ENCODE results near the gene WDR82.

The WDR82 gene

DNA sequence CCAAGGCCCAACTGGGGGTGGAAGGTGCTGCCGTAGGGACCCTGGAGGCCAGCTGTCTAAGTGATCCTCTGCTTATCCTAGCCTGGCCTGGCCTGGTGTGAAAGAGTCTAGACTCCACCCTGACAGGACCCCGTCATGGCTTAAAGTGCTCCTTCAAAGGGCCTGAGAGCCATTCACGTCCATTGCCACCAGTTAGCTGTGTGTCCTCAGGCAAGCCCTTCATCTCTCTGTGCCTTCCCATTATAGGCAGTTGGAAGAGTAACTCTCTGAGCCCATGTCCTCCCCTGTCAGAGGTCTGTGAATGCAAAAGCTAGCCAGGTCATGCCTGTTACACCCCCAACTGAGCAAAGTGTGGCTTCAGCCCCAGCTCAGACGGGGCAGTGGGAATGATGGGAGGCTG is 28.5 kb upstream of the WDR82 start:
- FAIRE-seq, result no peak

DNA sequence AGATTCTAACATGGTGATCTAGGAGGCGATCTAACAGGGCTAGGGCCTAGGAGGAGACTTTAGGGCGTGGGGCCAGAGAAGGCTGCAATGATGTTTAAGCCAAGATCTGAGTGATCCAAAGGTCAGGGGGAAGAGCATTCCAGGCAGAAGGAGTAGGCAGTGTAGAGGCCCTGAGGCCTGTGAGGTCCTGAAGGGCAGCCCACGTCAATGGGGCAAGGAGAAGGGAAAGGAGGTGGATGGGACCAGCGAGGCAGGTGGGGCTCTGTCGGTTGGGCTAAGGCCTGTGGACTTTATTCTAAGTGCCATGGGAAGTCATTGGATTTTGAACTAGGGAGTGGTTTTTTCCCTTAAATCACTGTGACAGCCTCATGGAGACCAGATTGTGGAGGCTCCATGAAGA is 27.5 kb upstream of the WDR82 start:
- no peak for FAIRE-seq

GRCh38 chr3:52303811-52304210 is 25.4 kb upstream of the WDR82 start:
- FAIRE-seq, result no peak

DNA sequence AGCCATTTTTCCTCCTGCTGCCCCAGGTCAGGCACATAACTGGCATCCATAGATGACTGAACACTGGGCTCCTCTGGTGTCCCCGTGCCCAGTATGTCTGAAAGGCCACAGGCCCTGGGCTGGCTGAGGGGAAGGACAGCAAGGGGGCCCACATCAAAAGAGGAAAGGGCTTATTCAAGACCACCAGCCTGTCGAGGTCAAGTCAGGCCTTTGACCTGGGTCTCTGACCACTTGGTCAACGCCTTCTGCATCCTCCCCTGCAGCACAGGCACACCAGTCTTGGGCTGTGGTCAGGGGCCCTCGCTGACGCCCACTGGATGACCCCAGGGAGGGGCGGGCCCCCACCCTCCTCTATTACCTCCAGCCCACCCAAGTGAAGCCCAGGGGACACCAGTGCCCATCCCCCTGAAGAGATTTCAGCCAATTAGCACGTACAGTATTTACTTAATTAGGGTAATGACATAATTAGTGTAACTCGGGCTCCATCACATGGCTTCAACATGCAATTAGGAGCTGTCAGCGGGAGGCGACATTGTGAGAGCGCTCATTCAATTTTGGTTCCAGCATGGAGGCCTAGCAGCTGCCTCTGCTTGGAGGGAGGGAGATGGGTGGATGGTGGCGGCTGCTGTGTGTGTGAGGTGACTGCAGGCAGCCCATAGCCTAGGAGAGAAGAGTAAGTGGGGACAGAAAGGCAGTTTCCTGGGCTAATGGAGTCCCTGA is 24.1 kb upstream of the WDR82 start:
- FAIRE-seq, result no peak

DNA sequence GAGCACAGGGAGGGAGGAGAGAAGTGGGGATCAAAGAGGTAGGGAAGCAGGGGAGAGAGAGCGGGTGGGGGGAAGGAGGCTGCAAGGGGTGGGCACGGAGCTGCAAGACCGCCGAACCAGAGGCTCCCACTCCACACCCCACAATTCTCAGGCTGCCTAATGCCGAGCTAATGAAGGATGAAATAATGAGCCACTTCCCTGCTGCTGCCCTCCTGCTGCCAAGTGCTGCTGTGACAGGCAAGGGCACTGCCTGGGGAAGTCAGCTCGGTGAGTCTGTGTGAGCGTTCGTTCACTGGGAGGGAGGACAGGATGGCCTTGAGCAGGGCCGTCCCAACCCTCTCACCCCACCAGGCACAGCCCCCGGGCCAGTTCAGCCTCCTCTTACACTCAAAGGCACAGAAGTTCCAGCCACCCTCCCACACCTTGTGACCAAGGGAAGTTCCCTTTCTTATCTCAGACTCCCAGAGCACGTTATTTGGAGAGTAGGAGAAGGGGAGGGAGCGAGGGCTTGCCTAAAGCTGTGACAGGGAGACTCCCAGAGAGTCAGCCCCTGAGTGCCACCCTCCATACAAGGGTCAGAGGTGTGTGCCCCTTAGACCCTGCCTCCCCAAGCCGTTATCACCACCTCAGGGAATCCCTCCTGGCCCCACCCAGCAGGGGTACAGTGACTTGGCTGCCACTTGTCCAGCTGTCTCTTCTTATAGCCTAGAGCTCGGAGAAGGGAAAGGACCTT is 21.6 kb upstream of the WDR82 start:
- FAIRE-seq, result no peak

GRCh38 chr3:52299247-52299878 is 20.9 kb upstream of the WDR82 start:
- FAIRE-seq, result no peak

GRCh38 chr3:52298149-52299098 is 20.0 kb upstream of the WDR82 start:
- no peak for FAIRE-seq

DNA sequence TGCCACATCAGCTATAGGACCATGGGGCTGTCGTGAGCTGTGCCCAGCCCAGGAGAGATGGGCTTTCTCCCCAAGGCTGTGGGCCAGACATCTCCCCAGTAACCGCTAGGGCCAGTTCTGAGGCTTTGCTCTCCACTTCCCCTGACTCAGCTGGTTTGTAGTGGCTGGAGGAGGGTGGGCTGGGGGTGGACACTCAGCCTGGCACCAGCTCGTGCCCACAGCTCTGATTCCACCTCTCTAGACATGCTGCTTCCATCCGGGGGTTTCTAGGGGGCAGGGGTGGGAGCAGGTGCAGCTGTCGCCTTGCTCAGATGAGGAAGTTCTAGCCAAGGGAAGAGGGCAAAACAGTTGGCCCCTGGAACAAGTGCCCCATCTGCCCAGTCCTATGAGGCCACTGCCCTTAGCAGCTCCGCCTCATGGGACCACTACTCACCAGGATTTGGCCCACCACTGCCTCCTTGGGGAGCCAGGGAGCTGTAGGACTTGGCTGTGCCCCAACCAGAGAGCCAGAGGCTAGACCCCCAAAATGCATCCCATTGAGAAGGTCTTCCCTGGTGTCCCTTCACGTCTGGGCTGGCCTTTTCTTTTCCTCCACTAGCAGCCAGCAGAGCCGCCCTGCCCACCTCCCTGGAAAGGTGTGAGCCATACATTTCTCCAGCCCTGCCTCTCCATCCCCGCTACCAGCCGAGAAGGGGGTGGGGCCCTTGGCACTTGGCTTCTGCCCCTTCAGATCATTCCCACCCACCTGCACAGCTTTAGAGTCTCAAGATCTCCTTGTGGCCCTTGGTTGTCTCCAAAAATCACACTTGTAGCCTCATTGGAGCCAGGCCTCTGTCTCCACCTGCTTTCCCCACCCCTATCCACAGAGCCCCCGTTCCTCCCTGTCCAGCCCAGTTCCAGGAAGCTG is 19.0 kb upstream of the WDR82 start:
- FAIRE-seq, result no peak

- no peak for FAIRE-seq
Observed at GRCh38 chr3:52295671-52296208, 17.3 kb upstream of the WDR82 start.

GRCh38 chr3:52294320-52295150 is 16.1 kb upstream of the WDR82 start:
- FAIRE-seq, result no peak

DNA sequence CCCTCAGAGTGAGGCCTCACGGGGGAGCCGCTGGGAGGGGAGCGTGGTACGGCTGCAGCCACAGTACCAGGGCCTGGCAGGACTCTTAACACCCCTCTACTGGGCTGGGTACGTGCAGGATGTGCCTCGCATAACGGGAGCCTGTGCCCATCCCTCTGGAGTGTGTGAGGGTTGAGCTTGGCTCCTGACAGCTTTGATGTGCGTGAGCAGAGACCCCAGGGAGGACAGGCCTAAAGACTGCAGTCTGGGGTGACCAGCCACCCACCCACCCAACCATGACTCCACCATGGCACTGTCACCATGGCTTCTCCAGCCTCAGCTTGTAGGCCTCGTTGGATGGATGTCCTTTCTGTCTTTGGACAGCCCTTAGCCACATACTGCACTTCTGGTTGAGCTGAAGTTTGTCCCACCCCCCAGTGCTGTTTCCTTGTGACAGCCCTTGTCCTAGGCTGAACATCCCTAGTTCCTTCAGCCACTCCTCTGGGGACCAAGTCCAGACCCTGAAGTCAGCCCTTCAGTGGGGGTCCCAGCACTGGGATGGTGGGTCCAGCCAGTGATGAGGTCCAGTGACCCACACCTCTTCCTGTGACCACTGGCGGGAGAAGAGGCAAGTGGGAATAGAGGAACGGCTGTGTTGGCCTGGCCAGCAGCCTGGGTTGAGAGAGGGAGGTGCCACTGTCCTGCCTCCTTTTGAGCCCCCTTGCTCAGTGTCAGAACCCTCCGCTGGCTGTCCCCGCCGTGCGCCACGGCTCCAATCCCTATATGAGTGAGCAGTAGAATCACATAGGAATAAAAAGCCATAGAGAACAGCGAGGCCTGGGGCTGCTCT is 15.3 kb upstream of the WDR82 start:
- no peak for FAIRE-seq

DNA sequence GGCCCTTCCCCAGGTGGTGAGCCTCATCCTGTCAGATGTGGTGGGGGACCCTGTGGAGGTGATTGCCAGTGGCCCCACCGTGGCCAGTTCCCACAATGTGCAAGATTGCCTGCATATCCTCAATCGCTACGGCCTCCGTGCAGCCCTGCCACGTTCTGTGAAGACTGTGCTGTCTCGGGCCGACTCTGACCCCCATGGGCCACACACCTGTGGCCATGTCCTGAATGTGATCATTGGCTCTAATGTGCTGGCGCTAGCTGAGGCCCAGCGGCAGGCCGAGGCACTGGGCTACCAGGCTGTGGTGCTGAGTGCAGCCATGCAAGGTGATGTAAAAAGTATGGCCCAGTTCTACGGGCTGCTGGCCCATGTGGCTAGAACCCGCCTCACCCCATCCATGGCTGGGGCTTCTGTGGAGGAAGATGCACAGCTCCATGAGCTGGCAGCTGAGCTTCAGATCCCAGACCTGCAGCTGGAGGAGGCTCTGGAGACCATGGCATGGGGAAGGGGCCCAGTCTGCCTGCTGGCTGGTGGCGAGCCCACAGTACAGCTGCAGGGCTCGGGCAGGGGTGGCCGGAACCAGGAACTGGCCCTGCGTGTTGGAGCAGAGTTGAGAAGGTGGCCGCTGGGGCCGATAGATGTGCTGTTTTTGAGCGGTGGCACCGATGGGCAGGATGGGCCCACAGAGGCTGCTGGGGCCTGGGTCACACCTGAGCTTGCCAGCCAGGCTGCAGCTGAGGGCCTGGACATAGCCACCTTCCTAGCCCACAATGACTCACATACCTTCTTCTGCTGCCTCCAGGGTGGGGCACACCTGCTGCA is 14.0 kb upstream of the WDR82 start:
- no peak for FAIRE-seq

GRCh38 chr3:52291508-52292181 is 13.2 kb upstream of the WDR82 start:
- no peak for FAIRE-seq

DNA sequence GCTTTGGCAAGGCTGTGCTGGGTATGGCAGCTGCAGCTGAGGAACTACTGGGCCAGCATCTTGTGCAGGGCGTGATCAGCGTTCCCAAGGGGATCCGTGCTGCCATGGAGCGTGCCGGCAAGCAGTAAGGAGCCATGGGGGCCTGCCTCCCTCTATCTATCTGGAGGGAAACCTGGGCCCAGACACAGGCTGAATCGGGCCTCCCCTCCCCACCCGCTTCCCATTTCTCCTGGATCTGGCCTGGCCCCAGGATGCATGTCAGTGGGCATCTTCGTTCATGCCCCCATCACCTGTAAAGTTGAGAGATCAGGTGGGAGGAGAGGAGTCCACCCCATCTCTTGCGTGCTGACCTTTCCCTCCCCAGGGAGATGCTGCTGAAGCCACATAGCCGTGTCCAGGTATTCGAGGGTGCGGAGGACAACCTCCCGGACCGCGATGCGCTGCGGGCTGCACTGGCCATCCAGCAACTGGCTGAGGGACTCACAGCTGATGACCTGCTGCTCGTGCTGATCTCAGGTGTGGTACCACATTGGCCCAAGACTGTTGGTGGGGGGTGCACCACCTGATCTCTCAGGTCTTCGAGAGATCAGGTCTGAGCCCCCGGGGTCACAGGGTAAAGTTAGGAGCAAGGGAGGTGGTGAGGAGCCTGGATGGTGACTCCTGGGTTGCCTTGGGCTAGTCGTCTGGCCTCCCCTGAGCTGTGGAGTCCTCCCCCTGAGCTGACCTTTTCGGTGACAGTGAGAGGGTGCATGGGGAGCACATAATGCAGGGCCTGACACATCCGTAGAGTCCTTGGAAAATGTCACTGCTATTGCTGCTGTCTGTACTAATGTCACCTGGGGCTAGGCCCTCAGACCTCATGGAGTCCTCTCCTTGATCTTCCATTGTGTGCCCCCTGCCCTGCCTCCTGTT is 12.4 kb upstream of the WDR82 start:
- FAIRE-seq, result no peak

DNA sequence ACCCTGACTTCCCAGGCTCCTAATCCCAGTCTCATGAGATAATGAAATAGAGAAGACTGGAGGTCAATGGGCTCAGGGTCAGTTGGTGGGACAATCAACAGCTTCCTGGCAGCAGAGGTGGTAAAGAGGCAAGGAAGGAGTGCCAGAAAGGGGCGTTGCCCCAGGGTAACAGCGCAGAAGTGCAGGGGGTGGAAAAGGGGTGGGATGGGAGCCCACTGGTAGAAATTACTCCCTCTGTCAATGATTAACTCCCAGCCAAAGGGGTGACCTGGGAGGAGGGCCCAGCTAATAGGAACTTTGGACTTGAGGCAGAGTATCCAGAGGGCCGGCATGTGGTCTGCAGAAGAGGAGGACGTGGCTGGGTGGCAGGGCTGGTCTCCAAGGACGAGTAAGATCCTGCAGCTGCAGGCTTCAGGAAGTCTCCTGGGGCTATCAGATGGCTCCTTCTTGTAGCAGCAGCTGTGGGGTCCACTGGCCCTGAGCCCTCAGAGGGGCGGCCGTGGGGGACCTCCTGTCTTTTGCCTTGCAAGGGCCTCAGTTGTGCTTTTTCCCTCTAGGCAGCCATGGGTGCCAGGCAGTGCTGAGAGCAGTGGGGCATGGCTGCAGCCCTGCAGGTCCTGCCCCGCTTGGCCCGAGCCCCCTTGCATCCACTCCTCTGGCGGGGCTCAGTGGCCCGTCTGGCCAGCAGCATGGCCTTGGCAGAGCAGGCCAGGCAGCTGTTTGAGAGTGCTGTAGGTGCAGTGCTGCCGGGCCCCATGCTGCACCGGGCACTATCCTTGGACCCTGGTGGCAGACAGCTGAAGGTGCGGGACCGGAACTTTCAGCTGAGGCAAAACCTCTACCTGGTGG is 11.5 kb upstream of the WDR82 start:
- no peak for FAIRE-seq

GRCh38 chr3:52289338-52289746 is 10.9 kb upstream of the WDR82 start:
- FAIRE-seq, result no peak

Data from colon (tissue), 2 donors.